GM19240 (cell line): ENCODE measurements around the gene PEX10.

Experiments
- DNase-seq: peaks from one replicate; pipeline ENCODE4 v3.0.0; 2011; ENCODE audit warnings: low spot score; ENCODE audit not compliant: insufficient read length

The PEX10 gene

DNA sequence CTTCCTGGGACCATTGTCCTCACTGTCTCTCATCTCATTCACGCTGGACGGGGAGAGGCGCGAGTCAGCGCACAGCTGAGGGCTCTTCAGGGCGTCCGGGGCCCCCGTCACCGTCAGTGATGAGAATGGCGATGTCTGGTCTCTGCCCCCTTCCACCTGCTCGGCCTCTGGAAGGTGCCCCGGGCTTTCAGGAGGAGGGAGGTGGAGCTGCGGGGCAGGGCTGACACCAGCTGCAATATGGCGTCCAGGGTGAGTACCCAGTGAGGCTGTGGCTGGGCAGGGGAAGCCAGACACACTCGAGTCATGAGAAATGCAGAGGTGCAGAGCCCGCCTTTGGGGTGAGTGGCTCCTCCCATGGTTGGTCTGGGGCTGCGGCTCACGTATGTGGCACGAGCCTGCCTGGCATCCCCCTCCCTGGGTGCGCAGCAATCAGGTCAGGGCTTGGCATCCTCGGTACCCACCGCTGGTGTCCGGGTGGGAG lies 36.1 kb downstream of the PEX10 start:
- no peak for DNase-seq

DNA sequence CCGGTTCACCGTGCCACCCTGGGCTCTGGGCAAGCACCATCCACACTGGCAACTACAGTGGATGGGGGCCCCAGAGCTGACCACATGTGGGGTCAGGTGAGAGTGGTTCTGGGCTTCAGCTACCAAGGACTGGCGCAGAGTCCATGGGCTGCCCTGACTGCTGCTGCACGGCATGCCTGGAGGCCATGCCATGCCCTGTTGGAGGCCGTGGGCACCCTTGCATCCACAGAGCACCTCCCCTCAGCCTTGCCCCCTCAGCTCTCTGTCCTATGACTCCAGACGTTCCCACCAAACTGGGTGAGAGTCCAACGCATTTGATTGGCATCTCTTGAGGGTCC lies 36.5 kb downstream of the PEX10 start:
- no peak for DNase-seq

DNA sequence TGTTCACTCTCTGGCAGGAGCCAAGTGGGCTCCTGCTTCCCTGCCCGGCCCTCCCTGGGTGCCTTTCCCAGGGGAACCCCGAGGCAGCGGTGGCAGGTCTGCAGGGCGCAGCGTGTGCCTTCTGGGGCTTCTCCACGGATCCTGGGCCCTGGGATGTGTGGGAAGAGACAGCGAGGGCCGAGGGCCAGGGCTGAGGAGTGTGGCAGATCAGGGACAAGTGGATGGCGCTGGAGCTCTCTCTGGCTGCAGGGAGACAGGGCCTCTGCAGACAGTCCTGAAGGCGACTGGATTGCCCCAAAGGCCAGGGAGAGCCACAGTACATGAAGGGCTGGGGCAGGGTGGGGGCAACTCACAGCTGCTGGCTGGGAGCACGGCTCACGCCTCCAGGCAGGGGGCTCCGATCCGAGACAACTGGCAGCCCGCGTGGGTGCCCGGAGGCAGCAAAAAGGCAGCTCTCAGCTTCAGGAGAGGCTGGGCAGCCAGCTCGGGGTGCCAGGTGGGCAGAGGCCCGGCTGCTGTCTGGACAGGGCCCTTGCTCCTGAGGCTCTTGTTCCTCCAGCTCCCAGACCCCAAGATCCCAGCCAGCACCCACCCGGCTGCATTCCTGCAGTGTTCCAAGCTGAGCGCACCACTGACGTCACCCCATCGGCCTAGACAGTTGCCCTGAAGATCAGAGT lies 37.0 kb downstream of the PEX10 start:
- DNase-seq, result no peak

DNA sequence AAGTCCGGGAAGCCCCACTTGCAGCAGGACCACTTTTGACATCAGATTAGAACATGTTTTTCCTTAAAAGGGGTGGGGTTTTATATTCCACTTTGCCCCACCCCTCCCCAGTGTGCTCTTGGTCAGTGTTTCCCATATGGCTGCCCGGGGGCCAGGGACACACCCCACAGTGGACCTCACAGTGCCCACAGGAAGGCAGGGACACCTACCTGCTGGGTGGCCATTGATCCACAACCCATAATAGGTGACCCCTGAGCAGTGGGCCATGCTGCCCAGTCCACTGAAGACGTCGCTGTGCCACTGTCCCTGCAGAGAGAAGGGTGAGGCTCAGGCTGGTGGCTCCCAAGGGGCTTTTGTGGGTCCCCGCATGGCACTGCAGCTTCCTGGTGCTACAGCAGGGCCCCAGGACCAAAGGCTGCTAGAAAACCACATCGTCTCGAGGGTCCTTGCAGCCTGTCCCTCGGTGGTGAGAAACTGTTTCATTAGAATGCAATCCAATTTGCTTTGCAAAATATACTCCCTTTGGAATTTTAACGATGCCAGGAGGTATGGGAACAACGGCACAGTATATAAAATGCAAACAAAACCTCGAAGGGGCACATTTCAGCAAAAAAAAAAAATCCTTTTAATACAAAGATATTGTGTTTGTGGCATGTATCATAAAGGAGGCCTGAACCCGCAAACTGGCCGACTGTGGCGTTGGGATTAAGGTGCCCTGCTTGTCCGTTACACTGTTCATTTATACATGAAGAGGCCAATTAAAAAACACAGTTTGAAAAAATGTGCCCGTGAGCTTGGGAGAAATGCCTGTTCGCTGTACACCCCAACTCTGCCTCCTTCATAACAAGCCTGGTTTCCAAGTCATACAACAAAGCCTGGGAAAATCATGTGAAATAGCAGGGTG lies 37.9 kb downstream of the PEX10 start:
- DNase-seq, result no peak

DNA sequence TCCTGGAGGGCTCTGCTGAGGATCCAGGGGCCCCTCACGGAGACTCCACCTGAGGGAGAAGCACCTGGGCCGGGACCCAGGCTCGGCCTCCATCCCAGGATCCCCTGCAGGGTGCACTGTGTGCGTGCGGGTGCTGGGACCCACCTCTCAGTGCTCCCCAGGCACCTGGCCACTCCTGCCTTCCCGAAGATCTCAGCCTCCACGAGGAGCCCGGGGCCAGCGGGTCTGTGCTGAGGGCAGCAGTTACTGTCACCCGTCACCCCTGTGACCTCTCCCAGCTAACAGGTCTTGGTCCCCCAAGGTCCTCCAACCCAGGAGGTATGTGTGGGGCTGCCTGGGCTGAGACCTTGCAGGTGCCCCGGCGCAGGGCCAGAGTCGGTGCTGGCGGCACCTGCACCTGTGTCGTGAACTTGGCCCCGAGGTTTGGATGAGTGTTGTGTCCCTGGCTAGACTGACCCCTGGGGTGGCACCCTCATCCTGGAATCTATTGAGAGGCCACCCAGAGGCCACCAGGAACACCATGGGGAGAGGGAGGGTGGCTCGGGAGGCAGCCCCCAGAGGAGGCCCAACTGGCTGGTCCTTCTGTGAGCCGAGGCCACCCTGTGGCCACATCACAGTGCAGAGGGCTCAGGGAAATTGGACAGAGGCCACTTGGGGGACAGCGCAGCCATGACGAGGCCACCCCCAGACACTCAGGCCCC lies 38.7 kb downstream of the PEX10 start:
- no peak for DNase-seq

DNA sequence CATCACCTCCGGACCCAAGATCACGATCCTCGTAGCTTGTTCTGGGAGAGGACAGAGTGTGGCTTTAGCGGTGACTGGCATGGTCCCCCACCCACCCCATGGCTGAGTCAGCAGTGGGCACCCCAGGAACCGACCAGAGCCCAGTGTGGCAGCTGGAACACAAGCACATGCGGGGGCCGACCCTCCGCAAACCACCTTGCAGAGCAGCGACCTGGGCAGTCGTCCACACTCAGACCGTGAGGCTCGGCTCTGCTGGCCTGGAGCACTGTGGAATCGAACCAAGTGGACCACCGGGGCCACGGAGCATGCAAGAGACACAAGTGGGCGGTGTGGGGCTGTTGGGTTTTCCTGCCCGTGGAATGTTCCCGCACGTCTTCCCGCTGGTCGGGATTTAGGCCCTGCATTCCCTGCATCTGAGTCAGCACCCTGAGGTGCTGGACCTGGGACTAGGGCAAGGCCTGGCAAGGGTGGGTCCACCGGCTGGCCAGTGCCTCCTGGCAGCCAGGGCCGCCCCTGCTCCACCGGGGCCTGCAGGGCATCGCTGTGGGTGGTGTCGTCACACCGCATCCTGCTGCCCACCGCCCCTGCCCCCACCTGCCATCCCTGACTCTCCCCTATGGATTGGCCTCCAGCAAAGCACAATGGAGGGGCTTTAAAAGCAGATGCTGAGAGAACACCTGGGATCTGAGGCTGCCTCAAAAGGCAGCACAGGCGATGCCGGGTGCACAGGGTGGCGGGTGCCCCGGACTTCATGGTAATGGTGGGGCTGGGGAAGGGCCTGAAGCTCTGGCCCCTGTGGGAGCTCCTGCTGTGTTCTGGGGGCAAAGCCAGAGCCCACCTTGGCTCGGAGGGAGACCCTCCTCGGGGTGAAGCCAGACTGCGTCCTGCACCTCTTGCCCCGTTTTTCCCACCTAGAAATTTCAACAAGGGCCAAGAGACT lies 39.5 kb downstream of the PEX10 start:
- no peak for DNase-seq

DNA sequence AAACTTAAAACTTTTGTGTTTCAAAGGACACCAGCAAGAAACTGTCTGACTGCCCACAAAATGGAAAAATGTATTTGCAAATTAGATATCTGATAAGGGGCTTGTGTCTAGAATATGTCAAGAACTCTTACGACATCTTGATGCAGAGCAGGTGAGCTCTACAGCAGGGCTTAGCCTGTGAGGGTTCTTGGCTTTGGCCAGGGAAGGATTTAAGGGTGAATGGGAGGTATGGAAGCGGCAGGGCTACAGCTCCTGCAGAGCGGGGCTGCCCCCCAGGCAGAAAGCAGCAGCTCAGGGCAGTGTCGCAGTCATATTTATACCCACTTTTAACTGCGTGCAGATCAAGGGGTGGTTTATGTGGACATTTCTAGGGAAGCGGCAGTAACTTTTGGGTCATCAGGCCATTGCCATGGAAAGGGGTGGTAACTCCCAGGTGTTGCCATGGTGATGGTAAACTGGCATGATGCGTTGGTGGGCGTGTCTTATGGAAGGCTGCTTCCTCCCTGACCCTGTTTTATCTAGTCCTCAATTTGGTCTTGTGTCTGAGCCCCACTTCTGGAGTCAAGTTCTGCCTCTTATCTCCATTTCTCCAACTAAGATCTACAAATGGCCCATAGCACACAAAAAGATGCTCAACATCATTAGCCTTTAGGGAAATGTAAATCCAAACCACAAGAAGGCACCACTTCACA lies 44.2 kb downstream of the PEX10 start:
- DNase-seq, result no peak

DNA sequence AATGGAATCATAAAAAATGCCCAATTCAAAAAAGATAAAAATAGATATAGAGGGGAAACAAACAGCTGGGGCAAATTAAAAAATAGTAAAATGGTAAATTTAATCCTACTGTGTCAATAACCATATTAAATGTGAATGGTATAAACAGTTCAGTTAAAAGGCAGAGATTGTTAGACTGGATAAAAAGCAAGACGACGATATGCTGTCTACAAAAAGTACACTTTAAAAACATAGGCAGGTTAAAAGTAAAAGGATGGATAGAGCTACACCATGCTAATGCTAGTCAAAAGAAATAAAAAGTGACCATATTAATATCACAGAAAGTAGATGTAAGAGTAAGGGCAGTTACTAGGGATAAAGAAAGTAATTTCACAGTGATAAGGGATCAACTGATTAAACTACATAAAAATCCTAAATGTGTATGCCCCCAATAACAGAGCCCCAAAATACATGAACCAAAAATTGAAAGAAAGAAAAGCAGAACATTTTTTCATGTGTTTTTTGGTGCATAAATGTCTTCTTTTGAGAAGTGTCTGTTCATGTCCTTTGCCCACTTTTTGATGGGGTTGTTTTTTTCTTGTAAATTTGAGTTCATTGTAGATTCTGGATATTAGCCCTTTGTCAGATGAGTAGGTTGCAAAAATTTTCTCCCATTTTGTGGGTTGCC lies 48.4 kb downstream of the PEX10 start:
- no peak for DNase-seq

DNA sequence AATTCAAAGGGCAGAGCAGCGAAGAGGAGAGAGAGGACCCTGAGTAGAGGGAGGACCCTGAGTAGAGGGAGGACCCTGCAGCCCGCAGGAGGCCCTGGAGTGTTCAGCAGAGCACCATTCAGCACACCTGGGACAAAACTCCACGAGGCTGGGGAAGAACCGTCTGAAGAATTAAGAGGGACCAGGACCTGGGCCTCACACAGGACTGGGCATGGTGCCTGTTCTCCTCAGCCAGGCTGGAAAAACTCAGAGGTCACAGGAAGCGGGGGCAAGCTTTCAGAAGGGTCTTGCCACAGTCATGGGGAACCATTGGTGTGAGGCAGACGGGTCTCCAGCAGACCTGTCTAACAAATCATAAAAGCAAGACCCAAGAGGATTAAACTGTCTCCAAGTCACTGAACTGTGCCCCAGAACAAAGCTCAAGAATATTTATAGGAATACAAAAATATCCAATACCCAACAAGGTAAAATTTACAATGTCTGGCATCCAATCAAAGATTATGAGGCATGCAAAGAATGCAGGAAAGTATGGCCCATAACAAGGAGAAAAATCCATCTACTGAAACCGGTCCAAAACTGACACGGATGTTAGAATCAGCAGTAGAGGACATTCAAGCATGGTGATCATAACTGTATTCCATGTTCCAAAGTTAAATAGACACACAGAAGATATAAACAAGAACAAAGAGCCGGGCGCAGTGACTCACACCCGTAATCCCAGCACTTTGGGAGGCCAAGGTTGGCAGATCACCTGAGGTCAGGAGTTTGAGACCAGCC lies 51.6 kb downstream of the PEX10 start:
- DNase-seq, result no peak

DNA sequence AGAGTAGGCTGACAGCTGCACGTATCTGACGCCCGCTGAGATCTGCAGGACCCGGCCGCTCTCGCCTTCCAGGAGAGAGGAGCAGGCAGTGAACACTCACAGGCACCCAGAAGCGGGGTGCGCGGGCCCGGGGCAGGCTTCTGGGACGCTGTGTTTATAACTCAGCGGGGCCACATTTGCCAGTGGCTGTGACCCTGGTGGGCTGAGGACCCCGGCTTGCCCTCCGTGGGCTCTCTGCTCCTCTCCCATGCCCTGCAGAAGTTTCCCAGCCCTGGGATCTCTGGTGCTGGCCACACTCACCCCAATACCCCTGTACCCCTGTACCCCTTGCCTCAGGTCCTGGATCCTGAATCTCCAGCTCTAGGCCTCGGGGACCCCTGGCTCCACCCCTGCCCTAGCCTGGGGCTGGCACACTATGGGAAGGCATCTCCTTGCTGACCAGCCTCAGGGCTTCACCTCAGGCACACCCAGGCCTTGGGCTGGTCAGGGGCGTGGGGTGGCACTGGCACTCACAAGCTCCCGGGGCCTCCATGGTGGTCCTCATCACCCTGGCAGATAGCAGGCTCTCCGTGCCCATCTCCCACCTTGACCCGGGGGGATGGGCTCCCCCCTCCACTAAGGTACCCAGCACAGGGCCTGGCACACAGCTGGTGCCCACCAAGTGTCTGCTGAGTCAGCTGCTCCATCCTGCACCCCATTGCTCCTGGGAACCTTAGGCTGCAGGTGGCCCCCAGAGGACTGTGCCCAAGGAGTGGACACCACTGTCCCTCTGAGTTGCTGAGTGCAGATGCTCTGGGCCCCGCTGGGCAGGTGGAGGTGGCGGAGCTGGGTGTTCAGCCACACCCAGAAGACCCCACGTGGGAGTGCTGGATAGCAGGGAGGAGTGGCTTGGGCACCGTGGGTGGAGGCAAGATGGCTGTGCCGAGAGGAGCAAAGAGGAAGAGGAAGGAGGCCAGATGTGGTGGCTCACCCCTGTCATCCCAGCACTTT lies 53.4 kb downstream of the PEX10 start:
- DNase-seq, result no peak

DNA sequence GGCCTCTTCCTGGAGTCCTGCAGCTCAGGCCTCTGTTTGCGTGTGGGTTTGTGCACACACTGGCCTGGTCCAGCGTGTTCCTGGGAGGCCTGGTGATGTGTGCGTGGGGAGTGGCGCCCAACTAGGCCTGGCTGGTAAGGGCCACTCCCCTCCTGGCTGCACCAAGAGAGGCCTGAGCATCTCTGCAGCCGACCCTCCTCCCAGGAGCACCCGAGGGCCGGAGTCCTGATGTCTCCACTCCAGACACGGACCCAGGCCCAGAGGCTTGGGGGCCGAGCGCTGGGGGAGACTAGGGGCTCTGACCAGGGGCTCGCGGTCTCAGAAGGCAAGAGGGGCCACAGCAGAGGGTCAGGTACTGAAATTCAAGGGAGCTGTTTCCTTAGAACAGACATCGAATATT lies 54.3 kb downstream of the PEX10 start:
- DNase-seq, result no peak

DNA sequence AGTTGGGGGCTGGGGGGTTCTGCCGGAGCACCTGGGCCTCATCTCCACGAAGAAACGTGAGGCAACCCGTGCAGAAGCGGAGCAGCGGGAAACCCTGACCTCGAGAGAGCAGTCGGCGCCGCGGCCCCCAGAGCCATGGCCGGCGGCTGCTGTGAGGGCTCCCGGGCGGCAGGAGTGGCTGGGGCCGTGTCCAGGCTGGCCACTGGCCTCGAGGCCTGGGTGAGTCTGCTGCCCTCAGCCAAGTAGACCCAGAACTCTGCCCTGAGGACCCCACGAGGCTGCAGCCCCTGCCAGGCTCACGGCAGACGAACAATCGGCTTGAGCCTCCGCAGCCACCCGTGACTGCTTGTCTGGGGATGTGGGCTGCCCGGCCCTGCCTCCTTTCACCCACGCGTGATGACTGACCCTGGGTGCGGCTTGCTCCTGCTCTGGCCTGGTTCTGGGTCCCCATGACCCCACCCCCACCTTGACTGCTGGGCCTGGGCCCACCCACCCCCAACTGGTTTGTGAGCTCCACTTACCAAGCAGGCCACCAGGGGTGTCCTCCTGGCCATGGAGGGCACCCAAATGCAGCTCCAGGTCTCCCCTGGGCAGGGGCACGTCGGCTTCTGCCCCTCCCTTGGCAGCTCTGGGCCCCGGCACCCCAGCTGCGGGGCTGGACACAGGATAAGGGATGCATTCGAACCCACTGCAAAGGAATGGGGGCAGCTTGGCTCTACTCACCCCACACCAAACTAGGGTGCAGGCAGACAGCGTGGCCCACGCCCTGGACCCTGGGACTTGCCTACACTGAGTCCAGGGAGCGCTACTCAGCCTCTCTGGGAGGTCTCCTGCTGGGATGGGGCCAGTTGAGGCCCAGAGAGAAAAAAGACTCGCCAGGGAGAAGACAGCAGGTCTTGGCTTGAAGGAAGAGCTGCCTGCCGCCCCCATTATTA lies 55.2 kb downstream of the PEX10 start:
- no peak for DNase-seq

DNA sequence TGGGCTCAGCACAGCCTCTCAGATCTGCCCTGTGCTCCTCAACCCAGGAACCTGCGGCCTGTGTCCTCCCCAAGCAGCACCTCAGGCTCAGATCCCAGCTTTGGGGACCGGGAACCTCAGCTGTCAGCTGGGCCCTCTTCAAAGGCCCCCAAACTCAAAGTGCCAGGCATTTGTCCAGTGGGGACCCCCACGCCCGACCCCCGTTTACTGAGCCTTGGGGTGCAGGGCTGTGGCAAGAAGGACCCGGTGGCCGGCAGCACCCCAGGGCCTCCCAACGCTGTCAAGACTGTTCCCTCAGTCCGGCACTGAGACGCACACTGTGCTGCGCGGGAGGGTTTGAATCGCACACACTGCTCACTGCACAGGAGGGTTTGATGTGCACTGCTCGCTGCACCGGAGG lies 56.0 kb downstream of the PEX10 start:
- no peak for DNase-seq

DNA sequence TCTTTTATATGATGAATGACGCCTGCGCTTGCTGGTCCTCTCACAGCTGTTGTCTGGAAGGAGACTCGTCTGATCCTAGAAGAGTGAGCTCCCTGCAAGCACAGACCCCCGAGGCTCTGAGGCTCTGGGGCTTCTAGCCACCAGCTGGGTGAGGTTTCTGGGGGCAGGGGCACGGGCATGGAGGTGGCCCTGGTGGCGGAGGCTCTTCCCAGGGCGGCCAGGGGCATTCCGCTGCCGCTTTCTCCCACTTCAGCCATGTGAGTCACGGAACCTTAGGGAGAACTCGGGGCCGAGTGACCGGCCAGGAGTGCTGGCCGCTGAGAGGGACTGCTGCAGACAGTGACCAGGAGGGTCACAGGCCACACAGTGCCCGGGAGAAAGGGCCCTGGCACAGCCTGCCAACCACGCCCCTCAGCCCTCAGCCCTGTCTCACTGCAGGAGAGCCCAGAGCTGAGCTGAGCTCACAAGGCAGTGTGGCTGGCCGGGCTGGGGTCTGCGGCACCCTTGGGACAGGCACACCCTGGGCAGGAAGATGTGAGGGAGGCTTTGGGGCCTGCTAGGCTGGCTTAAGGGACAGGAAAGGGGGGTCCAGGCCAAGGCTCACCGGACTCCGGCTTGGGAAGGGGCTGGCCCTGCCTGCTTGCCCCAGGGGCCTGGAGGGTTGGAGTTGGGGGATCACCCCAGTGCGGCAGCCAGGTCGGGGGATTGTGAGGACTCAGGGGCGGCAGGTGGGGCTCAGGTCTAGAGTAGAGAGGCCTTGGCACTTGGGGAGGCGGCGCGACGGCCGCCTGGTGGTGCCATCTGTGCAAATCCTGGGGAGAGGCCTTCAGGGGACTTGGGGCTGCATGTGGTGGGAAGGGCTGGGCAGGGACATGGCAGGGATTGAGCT lies 56.7 kb downstream of the PEX10 start:
- no peak for DNase-seq

DNA sequence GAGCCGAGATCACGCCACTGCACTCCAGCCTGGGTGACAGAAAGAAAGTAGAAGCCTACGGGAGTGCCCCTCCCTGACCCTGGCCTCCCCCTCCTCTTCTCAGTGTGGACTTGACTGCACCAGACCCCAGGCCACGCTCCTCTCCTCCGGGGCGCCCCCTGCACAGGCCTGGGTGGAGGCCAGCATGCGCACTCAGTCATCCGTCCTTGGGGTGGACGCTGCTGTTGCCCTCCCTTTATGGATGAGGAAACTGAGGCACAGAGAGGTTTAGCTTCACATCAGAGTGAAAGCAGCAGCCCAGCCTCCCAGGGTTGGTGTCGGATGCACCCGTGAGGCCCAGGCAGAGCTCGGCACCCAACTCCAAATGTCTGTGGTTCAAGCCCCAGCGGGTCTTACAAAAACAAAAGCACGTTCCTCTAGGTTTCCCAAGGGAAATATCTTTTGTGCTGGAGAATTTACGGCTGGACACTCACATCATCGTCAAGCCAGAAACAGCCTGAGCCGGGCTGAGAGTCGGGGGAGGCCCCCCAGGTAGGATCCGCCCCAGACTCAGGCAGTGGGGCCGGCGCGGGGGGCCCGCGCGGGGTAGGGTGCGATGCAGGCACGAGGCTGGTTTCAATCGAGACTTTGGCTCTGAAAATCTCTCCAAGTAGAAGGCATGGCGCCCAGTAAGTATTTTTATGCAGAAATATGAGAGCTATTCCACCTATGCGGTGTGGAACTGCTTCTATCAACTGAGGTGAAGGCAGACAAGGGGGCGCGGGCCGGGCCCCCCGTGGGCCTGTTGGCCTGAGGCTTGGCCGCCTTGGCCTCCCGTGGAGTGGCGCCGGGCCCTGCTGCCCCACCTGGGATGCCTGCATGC lies 57.6 kb downstream of the PEX10 start:
- no peak for DNase-seq
